GM19035 (cell line): Measurements from ENCODE around the gene SMIM35.
"Not testable (repeated sequence)": the region's sequence is repeated elsewhere in the genome, so short reads cannot be mapped to it uniquely, and the experiment has no call there.

Experiments used
- ATAC-seq: cut with Tn5 transposase; IDR thresholded peaks from one replicate; pipeline ENCODE4 v1.9.1; 2021; ENCODE audit not compliant: unreplicated experiment

Gene SMIM35

GRCh38 chr11:118082880-118083552 lies 3.7 kb downstream of the SMIM35 start:
- ATAC-seq: no peak

- no peak for ATAC-seq
Measured at GRCh38 chr11:118081241-118081958, 5.4 kb downstream of the SMIM35 start.

GRCh38 chr11:118080296-118080695 lies 6.5 kb downstream of the SMIM35 start:
- no peak for ATAC-seq

DNA sequence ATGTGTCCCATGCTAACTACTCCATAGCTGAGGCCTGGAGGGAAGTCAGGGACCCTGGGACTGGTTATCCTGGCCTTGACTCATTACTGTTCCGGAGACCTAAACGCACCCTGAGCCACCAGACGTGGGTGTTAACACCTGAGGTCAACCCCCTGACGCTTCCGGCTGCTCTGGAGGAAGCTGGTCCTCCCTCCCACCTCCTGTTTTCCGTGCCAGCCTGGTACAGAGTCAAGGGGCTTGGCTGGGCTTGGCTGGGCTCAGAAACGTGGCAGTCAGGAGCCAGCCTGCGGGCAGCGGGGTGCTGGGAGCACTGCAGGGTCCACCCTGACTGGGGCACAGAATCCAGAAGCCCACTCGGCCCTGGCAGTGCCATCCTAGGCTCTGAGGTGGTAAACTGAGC lies 7.3 kb downstream of the SMIM35 start:
- no peak for ATAC-seq

GRCh38 chr11:118078911-118079411 lies 7.8 kb downstream of the SMIM35 start:
- ATAC-seq: no peak

GRCh38 chr11:118076754-118077281 lies 9.9 kb downstream of the SMIM35 start, which contains the start of gene TMPRSS4:
TMPRSS4 (plus strand) TSS chr11:118077078; CDS start chr11:118077303, 225 bp downstream.
- no peak for ATAC-seq

DNA sequence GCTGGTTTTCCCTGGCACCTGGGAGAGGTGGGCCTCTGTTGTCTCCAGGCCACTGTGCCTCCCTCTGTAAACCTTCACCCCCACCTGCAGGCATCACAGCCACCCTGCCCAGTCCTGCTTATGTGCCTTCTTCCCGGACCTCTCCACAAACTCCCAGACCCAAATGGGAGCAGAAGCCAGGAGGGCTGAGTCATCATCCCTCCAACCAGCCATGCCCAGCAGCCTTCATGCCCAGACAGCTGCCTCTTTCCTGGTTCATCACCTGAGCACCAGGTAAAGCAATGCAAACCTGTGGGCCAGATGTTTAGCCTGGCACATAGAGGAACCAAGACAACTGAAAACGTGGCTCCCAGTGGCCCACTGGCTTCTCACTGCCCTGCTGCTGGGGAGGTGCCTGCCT lies 12.0 kb downstream of the SMIM35 start:
- no peak for ATAC-seq

GRCh38 chr11:118074091-118074685 lies 12.6 kb downstream of the SMIM35 start:
- ATAC-seq: no peak

- ATAC-seq: no peak
Measured at GRCh38 chr11:118073554-118073953, 13.2 kb downstream of the SMIM35 start.

- no peak for ATAC-seq
Measured at GRCh38 chr11:118071416-118072030, 15.2 kb downstream of the SMIM35 start.

DNA sequence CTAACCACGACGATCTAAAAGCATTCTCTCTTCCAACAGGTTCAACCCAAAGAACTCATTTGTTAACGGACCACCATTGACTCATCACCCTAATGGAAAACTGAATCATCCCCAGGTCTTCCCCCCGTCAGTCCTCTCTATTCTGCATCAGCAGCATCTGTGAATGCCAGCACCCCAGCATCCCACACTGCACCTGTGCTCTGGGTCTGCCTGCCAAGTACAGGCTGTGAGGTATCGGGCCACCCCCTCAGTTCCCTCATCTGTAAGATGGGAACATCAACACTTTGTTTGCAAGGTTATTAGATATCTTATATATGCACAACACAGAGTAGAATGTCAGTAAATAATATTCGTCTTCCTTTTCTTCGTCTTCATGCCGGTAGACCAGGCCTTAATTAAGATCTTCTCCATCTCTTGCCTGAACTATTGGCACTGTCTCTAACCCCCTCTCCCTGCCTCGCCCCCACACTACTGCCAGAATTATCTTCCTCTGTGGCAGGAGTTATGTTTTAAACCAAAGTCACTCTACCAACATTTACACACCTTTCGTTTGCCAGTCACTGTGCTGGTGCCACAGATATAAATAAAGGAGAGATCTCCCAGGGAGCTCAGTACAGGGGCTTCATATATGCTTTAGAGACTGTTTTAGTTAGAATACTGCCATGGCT lies 17.7 kb downstream of the SMIM35 start:
- no peak for ATAC-seq

GRCh38 chr11:118068206-118068944 lies 18.4 kb downstream of the SMIM35 start:
- ATAC-seq: no peak

- no peak for ATAC-seq
Measured at GRCh38 chr11:118067006-118067405, 19.8 kb downstream of the SMIM35 start.

- ATAC-seq: no peak
Measured at GRCh38 chr11:118065384-118065783, 21.4 kb downstream of the SMIM35 start.

DNA sequence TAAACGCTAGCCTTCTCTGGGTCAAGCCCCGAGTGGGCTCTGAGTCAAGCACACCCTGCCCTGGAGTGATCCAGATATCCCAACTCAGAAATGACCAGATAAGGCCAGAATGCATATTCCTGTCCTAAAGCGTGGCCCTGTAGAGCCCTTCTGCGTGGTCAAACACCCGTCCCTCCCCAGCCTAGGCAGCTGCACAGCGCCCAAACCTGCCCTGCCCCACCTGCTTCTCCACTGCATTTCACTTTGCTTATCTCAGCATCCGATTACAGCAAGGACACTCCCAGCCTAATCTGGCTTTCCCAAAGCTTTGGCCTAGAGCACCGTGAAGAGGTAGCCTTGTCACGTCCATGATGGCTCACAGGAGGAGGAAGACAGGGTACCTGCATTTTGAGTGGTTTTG lies 21.8 kb downstream of the SMIM35 start:
- no peak for ATAC-seq

DNA sequence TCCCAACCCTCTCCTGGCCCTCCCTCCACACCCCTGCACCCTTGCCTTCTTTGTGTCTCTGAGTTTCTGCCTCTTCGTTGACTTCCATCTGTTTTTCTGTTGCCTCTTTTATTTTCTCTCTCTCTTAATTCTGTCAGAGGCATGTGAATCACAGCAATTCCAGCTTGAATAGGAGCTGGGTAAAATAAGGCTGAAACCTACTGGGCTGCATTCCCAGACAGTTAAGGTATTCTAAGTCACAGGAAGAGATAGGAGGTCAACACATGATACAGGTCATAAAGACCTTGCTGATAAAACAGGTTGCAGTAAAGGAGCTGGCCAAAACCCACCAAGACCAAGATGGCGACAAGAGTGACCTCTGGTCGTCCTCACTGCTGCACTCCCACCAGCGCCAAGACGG lies 24.1 kb downstream of the SMIM35 start:
- not testable (repeated sequence) for ATAC-seq

- ATAC-seq: not testable (repeated sequence)
Measured at GRCh38 chr11:118062181-118062580, 24.6 kb downstream of the SMIM35 start.

DNA sequence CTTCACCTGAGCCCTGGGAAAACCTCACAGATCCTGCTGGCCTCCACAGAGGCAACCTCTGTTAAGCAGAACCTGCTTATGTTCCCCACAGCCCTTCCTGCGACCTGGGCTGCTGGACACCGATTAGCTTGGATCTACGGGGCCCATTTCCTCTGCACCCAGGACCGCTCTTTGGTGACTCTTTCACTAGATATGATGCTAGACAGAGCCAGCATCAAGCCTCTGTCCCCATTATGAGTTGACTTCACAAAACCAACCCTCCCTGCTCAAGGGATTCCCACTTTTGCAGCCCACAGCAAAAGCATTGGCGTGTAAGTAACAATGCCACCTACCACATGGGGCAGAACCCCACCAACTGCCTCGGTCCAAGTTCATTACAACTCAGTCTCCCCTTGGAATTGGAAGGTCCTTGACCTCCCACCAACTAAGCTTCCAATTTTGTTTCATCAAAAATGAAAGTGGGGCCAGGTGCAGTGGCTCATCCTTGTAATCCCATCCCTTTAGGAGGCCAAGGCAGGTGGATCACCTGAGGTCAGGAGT lies 25.1 kb downstream of the SMIM35 start:
- ATAC-seq: no peak

GRCh38 chr11:118060869-118061268 lies 25.9 kb downstream of the SMIM35 start:
- no peak for ATAC-seq
